Kidney (tissue), 14 donors: Measurements from ENCODE around the gene KRTAP26-1. TPM values are rescaled to one million over a fixed set of nuclear protein-coding genes. Genes with fewer than 3 reads are reported as not detected.

Source experiments
- DNase-seq, 5 donors: peaks; one replicate each; pipeline ENCODE4 v3.0.0-alpha.2; 2013 to 2020
- FAIRE-seq: peaks from 2 replicates; lab custom pipeline; 2012; peaks lifted over from hg19 to GRCh38; lab: Jason Lieb, UNC
- H3K27ac ChIP-seq, 2 donors: one replicate each; pipeline ENCODE4 v1.7.0; 2013; ENCODE audit warnings: low read depth in 2 of 2, low read length in 2 of 2, inconsistent platforms in 1 of 2
- H3K27me3 ChIP-seq: one replicate; pipeline ENCODE4 v1.7.1; 2013; ENCODE audit warnings: low read length, inconsistent platforms; ENCODE audit not compliant: control insufficient read depth, insufficient read depth
- H3K36me3 ChIP-seq, 3 donors: one replicate each; pipeline versions ENCODE4 v1.7.0 to v1.7.1; 2013; ENCODE audit warnings: low read length in 3 of 3, control low read depth in 1 of 3, inconsistent platforms in 1 of 3; ENCODE audit not compliant: insufficient read depth in 3 of 3, control insufficient read depth in 2 of 3
- H3K4me1 ChIP-seq, 3 donors: one replicate each; pipeline versions ENCODE4 v1.7.0 to v1.7.1; 2013; ENCODE audit warnings: low read length in 3 of 3, inconsistent platforms in 1 of 3, low read depth in 1 of 3; ENCODE audit not compliant: control insufficient read depth in 2 of 3, insufficient read depth in 2 of 3
- H3K4me3 ChIP-seq, 3 donors: one replicate each; pipeline versions ENCODE4 v1.7.0 to v1.8.1; 2013; ENCODE audit warnings: low read length in 3 of 3, control low read depth in 1 of 3, inconsistent platforms in 1 of 3
- H3K9ac ChIP-seq, 3 donors: one replicate each; pipeline versions ENCODE4 v1.7.0 to v1.7.1; 2013; ENCODE audit warnings: low read length in 3 of 3, control low read depth in 1 of 3, inconsistent platforms in 1 of 3
- H3K9me3 ChIP-seq, 3 donors: one replicate each; pipeline versions ENCODE4 v1.7.0 to v1.7.1; 2013; ENCODE audit warnings: low read length in 3 of 3, control low read depth in 1 of 3, inconsistent platforms in 1 of 3; ENCODE audit not compliant: control insufficient read depth in 2 of 3, insufficient read depth in 1 of 3
- intact Hi-C: fragments of 100-400 bp; cut with DNase I; formaldehyde crosslinking; loops from one replicate; pipeline ENCODE4 v1.11.1; 2022
- polyA plus RNA-seq: library from polyadenylated mRNA; stranded (reverse); fragments of 350-450 nt; fragmentation: Illumina TruSeq; extraction: RNeasy Lipid Tissue Mini Kit (QIAGEN cat#74804); gene quantifications from one replicate; pipeline ENCODE4 v1.2.3, GENCODE V29; 2014; ENCODE audit warnings: low read depth, low replicate concordance; ENCODE audit not compliant: insufficient read depth
- total RNA-seq: library from RNA; stranded (reverse); fragmentation: NEBNext Ultra II Directional; extraction: Animal tissue kit (Norgen Biotek cat#: 25700); gene quantifications from one replicate; pipeline ENCODE4 v1.2.1, GENCODE V29; 2021
- TF ChIP-seq, protein P1 (sequence below): IDR thresholded peaks from 3 replicates; pipeline ENCODE4 v1.5.1; 2012; ENCODE audit warnings: mild to moderate bottlenecking, moderate library complexity, borderline replicate concordance; ENCODE audit not compliant: insufficient read depth; ENCODE audit errors: extremely low read depth
- donor health status: control.
- donor health status: control.
- donor health status: control.
- donor health status: control.
- donor health status: control.
- donor health status: DM: yes; HTN: yes; CAD: no.
- donor health status: Normal renal cell carcinoma (clear cell type).

Gene KRTAP26-1
- total and polyA plus RNA-seq, 2 donors from 2014 or later: not detected

DNA sequence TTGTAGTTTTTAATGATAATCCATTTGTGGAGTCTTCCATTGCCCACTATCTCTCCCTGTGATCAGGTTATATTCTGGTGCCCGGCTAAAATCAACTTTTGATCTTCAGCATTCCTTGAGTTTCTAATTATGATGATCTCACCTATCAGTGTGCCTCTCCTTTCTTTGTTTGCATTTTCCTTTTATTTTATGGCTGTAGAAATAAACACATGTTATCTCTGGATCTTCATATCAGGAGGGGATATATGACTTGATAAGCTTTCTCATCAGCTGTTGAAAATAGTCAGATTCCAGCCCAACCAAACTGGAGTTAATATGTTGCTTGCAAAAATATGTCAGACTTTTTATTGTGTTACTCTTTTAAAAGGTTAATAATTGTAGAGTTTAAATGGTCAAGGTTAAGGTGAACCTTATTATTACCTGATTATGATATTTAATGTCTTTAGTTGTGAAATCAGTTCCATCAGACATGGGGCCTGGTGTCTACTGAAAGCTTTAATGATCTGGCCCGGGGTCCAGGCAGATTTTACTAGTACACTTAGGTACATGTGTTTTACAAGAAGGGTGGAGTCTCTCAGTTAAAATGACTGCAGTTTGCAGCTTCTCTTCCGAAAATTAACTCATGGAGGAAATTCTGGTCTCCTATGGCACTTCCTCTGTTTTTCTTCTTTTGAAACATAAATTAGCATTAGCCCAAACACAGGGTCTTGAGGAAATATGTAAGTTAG is 50.1 kb downstream of the KRTAP26-1 start:
- FAIRE-seq: no peak
- intact Hi-C loops: no loop called here

More for the DNA sequence above, 50.1 kb downstream of the KRTAP26-1 start:
- no peak overlapping the region for H3K27ac ChIP-seq
- no peak for DNase-seq
- no peaks in the 10 kb centered on the region for H3K4me1 ChIP-seq
- H3K36me3 ChIP-seq: no peaks in the 10 kb centered on the region
- H3K9me3 ChIP-seq: no peaks in the 10 kb centered on the region
- H3K4me3 ChIP-seq: no peak overlapping the region
- H3K9ac ChIP-seq: no peak overlapping the region
- H3K27me3 ChIP-seq: no peaks in the 10 kb centered on the region
- TF ChIP-seq, protein P1, sequence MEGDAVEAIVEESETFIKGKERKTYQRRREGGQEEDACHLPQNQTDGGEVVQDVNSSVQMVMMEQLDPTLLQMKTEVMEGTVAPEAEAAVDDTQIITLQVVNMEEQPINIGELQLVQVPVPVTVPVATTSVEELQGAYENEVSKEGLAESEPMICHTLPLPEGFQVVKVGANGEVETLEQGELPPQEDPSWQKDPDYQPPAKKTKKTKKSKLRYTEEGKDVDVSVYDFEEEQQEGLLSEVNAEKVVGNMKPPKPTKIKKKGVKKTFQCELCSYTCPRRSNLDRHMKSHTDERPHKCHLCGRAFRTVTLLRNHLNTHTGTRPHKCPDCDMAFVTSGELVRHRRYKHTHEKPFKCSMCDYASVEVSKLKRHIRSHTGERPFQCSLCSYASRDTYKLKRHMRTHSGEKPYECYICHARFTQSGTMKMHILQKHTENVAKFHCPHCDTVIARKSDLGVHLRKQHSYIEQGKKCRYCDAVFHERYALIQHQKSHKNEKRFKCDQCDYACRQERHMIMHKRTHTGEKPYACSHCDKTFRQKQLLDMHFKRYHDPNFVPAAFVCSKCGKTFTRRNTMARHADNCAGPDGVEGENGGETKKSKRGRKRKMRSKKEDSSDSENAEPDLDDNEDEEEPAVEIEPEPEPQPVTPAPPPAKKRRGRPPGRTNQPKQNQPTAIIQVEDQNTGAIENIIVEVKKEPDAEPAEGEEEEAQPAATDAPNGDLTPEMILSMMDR: no peak

Other genes with a start within 250 kb of the KRTAP26-1 start
- not detected for gene CLDN17, start 153.5 kb downstream of the KRTAP26-1 start, total RNA-seq
- gene CLDN17, start 153.5 kb downstream of the KRTAP26-1 start, polyA plus RNA-seq: not detected
- gene CLDN8, start 104.2 kb downstream of the KRTAP26-1 start, total RNA-seq: 7.1 TPM
- 86.8 TPM for gene CLDN8, start 104.2 kb downstream of the KRTAP26-1 start, polyA plus RNA-seq
- not detected for gene KRTAP24-1, start 37.4 kb downstream of the KRTAP26-1 start, total RNA-seq
- not detected for gene KRTAP24-1, start 37.4 kb downstream of the KRTAP26-1 start, polyA plus RNA-seq
- gene KRTAP25-1, start 30.8 kb downstream of the KRTAP26-1 start, total RNA-seq: not detected
- not detected for gene KRTAP25-1, start 30.8 kb downstream of the KRTAP26-1 start, polyA plus RNA-seq
- not detected for gene KRTAP27-1, start 17.4 kb upstream of the KRTAP26-1 start, total RNA-seq
- gene KRTAP27-1, start 17.4 kb upstream of the KRTAP26-1 start, polyA plus RNA-seq: not detected
- not detected for gene KRTAP23-1, start 28.3 kb upstream of the KRTAP26-1 start, total RNA-seq
- gene KRTAP23-1, start 28.3 kb upstream of the KRTAP26-1 start, polyA plus RNA-seq: not detected
- gene KRTAP13-2, start 52.0 kb upstream of the KRTAP26-1 start, total RNA-seq: not detected
- gene KRTAP13-2, start 52.0 kb upstream of the KRTAP26-1 start, polyA plus RNA-seq: not detected
- not detected for gene KRTAP13-1, start 75.7 kb upstream of the KRTAP26-1 start, total RNA-seq
- gene KRTAP13-1, start 75.7 kb upstream of the KRTAP26-1 start, polyA plus RNA-seq: not detected
- not detected for gene KRTAP13-3, start 105.6 kb upstream of the KRTAP26-1 start, total RNA-seq
- gene KRTAP13-3, start 105.6 kb upstream of the KRTAP26-1 start, polyA plus RNA-seq: not detected
- gene KRTAP13-4, start 109.9 kb upstream of the KRTAP26-1 start, total RNA-seq: not detected
- not detected for gene KRTAP13-4, start 109.9 kb upstream of the KRTAP26-1 start, polyA plus RNA-seq
- gene KRTAP15-1, start 120.0 kb upstream of the KRTAP26-1 start, total RNA-seq: not detected
- not detected for gene KRTAP15-1, start 120.0 kb upstream of the KRTAP26-1 start, polyA plus RNA-seq
- not detected for gene KRTAP19-1, start 160.1 kb upstream of the KRTAP26-1 start, total RNA-seq
- gene KRTAP19-1, start 160.1 kb upstream of the KRTAP26-1 start, polyA plus RNA-seq: not detected
- gene KRTAP19-2, start 167.1 kb upstream of the KRTAP26-1 start, total RNA-seq: not detected
- gene KRTAP19-2, start 167.1 kb upstream of the KRTAP26-1 start, polyA plus RNA-seq: not detected
- gene KRTAP19-3, start 171.7 kb upstream of the KRTAP26-1 start, total RNA-seq: not detected
- not detected for gene KRTAP19-3, start 171.7 kb upstream of the KRTAP26-1 start, polyA plus RNA-seq
- not detected for gene KRTAP19-4, start 176.8 kb upstream of the KRTAP26-1 start, total RNA-seq
- not detected for gene KRTAP19-4, start 176.8 kb upstream of the KRTAP26-1 start, polyA plus RNA-seq
- not detected for gene KRTAP19-5, start 181.8 kb upstream of the KRTAP26-1 start, total RNA-seq
- not detected for gene KRTAP19-5, start 181.8 kb upstream of the KRTAP26-1 start, polyA plus RNA-seq
- gene KRTAP19-6, start 221.5 kb upstream of the KRTAP26-1 start, total RNA-seq: not detected
- not detected for gene KRTAP19-6, start 221.5 kb upstream of the KRTAP26-1 start, polyA plus RNA-seq
- gene KRTAP19-7, start 241.0 kb upstream of the KRTAP26-1 start, total RNA-seq: not detected
- not detected for gene KRTAP19-7, start 241.0 kb upstream of the KRTAP26-1 start, polyA plus RNA-seq